HepG2 (cell line): ENCODE measurements around the gene ERF. TPM values are rescaled to one million over a fixed set of nuclear protein-coding genes. Genes with fewer than 3 reads are reported as not detected.

Experiments used
- ATAC-seq: fragments of 200-7000 bp; cut with Tn5 transposase; 3 replicates; pipeline ENCODE4 v1.9.1; 2020; ENCODE audit warnings: mild to moderate bottlenecking, moderate library complexity
- BruUV-seq: library from RNA; stranded (reverse); fragments of 400-500 nt; replicated peaks from 2 replicates; lab custom pipeline; 2021; lab: Mats Ljungman, UMichigan
- CTCF ChIA-PET: fragments of 300-600 bp; formaldehyde crosslinking; extraction: SDS; loops from one replicate; lab custom pipeline; 2021; ENCODE audit warnings: low total read pairs, inconsistent platforms, low intra/inter-chr PET ratio; lab: Yijun Ruan, JAX
- POLR2A ChIA-PET: fragments of 350-600 bp; sonication (Branson Sonifier 250); formaldehyde crosslinking; loops from one replicate; lab custom pipeline; 2020; ENCODE audit warnings: antibody characterized with exemption, inconsistent platforms; lab: Yijun Ruan, JAX
- DNase-seq: peaks from one replicate; pipeline ENCODE4 v3.0.0-alpha.2; 2015; ENCODE audit warnings: low spot score
- FAIRE-seq: peaks from 3 replicates; lab custom pipeline; 2011; peaks lifted over from hg19 to GRCh38; lab: Jason Lieb, UNC
- H2AFZ ChIP-seq: one replicate; pipeline ENCODE4 v1.6.1; 2011; ENCODE audit warnings: low read length, inconsistent platforms
- H3K27ac ChIP-seq: fragments of 300-600 bp; 3 replicates; pipeline ENCODE4 v1.8.0; 2011; ENCODE audit warnings: mixed run types, mild to moderate bottlenecking, mixed read lengths, low read length, inconsistent platforms; ENCODE audit not compliant: insufficient read depth; ENCODE audit errors: extremely low read length
- H3K27me3 ChIP-seq, 2 experiments: fragments of 200-600 bp in 1 of 2; 2 replicates in 1 of 2; 3 replicates in 1 of 2; pipeline versions ENCODE4 v1.6.0 to v1.8.0; 2011; ENCODE audit warnings: low read length in 2 of 2, mild to moderate bottlenecking in 2 of 2, moderate library complexity in 2 of 2, inconsistent platforms in 1 of 2; ENCODE audit not compliant: insufficient read depth in 2 of 2, control insufficient read depth in 1 of 2
- H3K36me3 ChIP-seq, 2 experiments: fragments of 200-600 bp in 1 of 2; replicated peaks in 1 of 2; 2 replicates in 1 of 2; 3 replicates in 1 of 2; pipeline versions ENCODE4 v1.5.1 to v1.8.0; 2011; ENCODE audit warnings: low read length in 2 of 2, inconsistent platforms in 1 of 2; ENCODE audit not compliant: insufficient read depth in 2 of 2, control insufficient read depth in 1 of 2
- H3K4me1 ChIP-seq: 2 replicates; pipeline ENCODE4 v1.5.1; 2012; ENCODE audit warnings: low read length, inconsistent platforms; ENCODE audit not compliant: insufficient read depth
- H3K4me2 ChIP-seq: 2 replicates; pipeline ENCODE4 v1.6.0; 2011; ENCODE audit warnings: low read depth, low read length, inconsistent platforms
- H3K4me3 ChIP-seq, 3 experiments: fragments of 200-600 bp in 1 of 3; sonication (generic), shearing (Covaris generic) in 1 of 3; replicated peaks in 1 of 3; 2 replicates each; pipeline ENCODE4 v1.5.1; 2011 to 2016; ENCODE audit warnings: low read length in 3 of 3, inconsistent platforms in 2 of 3, low read depth in 2 of 3, mild to moderate bottlenecking in 2 of 3, control low read depth in 1 of 3, mixed read lengths in 1 of 3; ENCODE audit not compliant: insufficient read depth in 1 of 3
- H3K79me2 ChIP-seq: one replicate; pipeline ENCODE4 v1.6.1; 2011; ENCODE audit warnings: low read length, inconsistent platforms; ENCODE audit not compliant: insufficient read depth
- H3K9ac ChIP-seq: 2 replicates; pipeline ENCODE4 v1.6.0; 2011; ENCODE audit warnings: mild to moderate bottlenecking, low read depth, low read length, inconsistent platforms; ENCODE audit not compliant: insufficient read depth
- H3K9me3 ChIP-seq: 2 replicates; pipeline ENCODE4 v1.5.1; 2012; ENCODE audit warnings: mild to moderate bottlenecking, low read length
- H4K20me1 ChIP-seq: 2 replicates; pipeline ENCODE4 v1.6.0; 2011; ENCODE audit warnings: inconsistent platforms, mild to moderate bottlenecking, low read length, moderate library complexity; ENCODE audit not compliant: insufficient read depth
- AGO1 ChIP-seq: fragments of 200-400 bp; formaldehyde crosslinking; IDR thresholded peaks from 2 replicates; pipeline ENCODE4 v1.6.1; 2017; ENCODE audit warnings: mild to moderate bottlenecking, low read depth, low read length, moderate library complexity; ENCODE audit not compliant: poor library complexity, severe bottlenecking
- AGO2 ChIP-seq: fragments of 200-400 bp; formaldehyde crosslinking; optimal IDR thresholded peaks from 2 replicates; pipeline ENCODE3; 2017; ENCODE audit warnings: mild to moderate bottlenecking, low read depth, low read length, moderate library complexity
- ARID2 ChIP-seq: sonication (generic); formaldehyde crosslinking; IDR thresholded peaks from 2 replicates; pipeline ENCODE4 v1.8.1; 2022; ENCODE audit warnings: mild to moderate bottlenecking, missing genetic modification reagents, borderline replicate concordance
- HNF4A ChIP-seq: sonication (generic); formaldehyde crosslinking; IDR thresholded peaks from 2 replicates; pipeline ENCODE4 v1.4.0; 2020; ENCODE audit warnings: missing genetic modification reagents
- POLR2G ChIP-seq: fragments of 200-400 bp; formaldehyde crosslinking; IDR thresholded peaks from 2 replicates; pipeline ENCODE4 v1.6.1; 2018; ENCODE audit warnings: mild to moderate bottlenecking, low read depth, low read length, moderate library complexity
- RXRA ChIP-seq: sonication (generic); formaldehyde crosslinking; IDR thresholded peaks from 2 replicates; pipeline ENCODE4 v1.5.1; 2020; ENCODE audit warnings: missing genetic modification reagents
- TOE1 ChIP-seq: sonication (generic); formaldehyde crosslinking; IDR thresholded peaks from 2 replicates; pipeline ENCODE4 v1.4.0; 2020; ENCODE audit warnings: mild to moderate bottlenecking, missing genetic modification reagents
- ZKSCAN1 ChIP-seq: fragments of 150-350 bp; IDR thresholded peaks from 2 replicates; pipeline ENCODE4 v1.6.1; 2014; ENCODE audit warnings: low read length
- WGBS: methylation state at CpG from one replicate; pipeline ENCODE4 v1.1.6; 2017; ENCODE audit warnings: low lambda C conversion rate; 5-methylcytosine and 5-hydroxymethylcytosine counted together
- in situ Hi-C: cut with HindIII; loops from 2 replicates; pipeline ENCODE4 v1.10.0; 2017; ENCODE audit warnings: low pct_unique_long_range_greater_than_20kb; ENCODE audit not compliant: extremely low pct_ligation_motif_present
- intact Hi-C: fragments of 100-400 bp; cut with micrococcal nuclease; formaldehyde crosslinking; loops from one replicate; pipeline ENCODE4 v1.10.0; 2022; ENCODE audit not compliant: unreplicated experiment
- polyA plus RNA-seq, 8 experiments: library from polyadenylated mRNA; depleted of rRNA in 3 of 8; stranded (reverse) in 7 of 8; unstranded in 1 of 8; fragments of >200 nt; fragmentation: Illumina TruSeq in 4 of 8; extraction: Trizol in 4 of 8; gene quantifications; 2 replicates each; pipeline versions ENCODE4 v1.2.1 to v1.2.3, GENCODE V29; 2011 to 2016; ENCODE audit warnings: low read depth in 4 of 8, missing spikeins in 1 of 8, mixed read lengths in 1 of 8; ENCODE audit not compliant: insufficient read depth in 1 of 8
- total RNA-seq, 5 experiments: library from RNA; depleted of rRNA; stranded (reverse); fragments of >200 nt; fragmentation: Illumina TruSeq; extraction: Trizol; gene quantifications; 2 replicates each; pipeline ENCODE4 v1.2.3, GENCODE V29; 2016; ENCODE audit warnings: low read depth in 1 of 5

The ERF gene
- total and polyA plus RNA-seq, 2 of the 13 experiments (the other 11 are each of a cell fraction or from before 2014, with no cell fraction given), result 67.1 to 69.9 TPM

GRCh38 chr19:42234364-42234763, 20.6 kb downstream of the ERF start:
- no peak overlapping the region for H3K4me2 ChIP-seq
- peaks cover 24 to 67% of the 10 kb centered on the region in 2 experiments; a peak in 4 of 5 replicates for H3K36me3 ChIP-seq
- H3K79me2 ChIP-seq, result no peaks in the 10 kb centered on the region
- no peak overlapping the region for H2AFZ ChIP-seq
- no TSS peak for BruUV-seq
- H4K20me1 ChIP-seq, result no peaks in the 10 kb centered on the region
- DNase-seq, result no peak
- no peak overlapping the region for H3K9ac ChIP-seq
- peaks cover 24% of the 10 kb centered on the region for H3K4me1 ChIP-seq
- FAIRE-seq, result no peak
- no peaks in the 10 kb centered on the region for H3K9me3 ChIP-seq
- in situ Hi-C loops, result no loop called here
- CTCF ChIA-PET, result no interaction called here
- POLR2A ChIA-PET, result interaction anchor here (1.7 to 4.0 kb wide), 2 partner anchors 9 to 14 kb away, joined by 7 to 21 read pairs; partner anchors contain the start of genes GSK3A and ZNF526
- intact Hi-C loops, result no loop called here
- no peaks in the 10 kb centered on the region for H3K27me3 ChIP-seq
- no peak for ATAC-seq
- TF ChIP-seq AGO2, result peak; percentile 51
- TF ChIP-seq AGO1, result peak; percentile 40
- no peak for TF ChIP-seq ARID2
- no peak overlapping the region for H3K4me3 ChIP-seq
- no peak overlapping the region for H3K27ac ChIP-seq
- no CpG with 5 or more reads among the region's 11 CpGs for WGBS

GRCh38 chr19:42233678-42234292, 21.1 kb downstream of the ERF start:
- DNase-seq (no peak), FAIRE-seq (no peak), ATAC-seq (peak; percentile 28)
- CTCF ChIA-PET, result no interaction called here
- WGBS, result 60% methylated on average over 5 of the region's 6 CpGs
- H4K20me1 ChIP-seq, result no peaks in the 10 kb centered on the region
- peaks cover 24 to 67% of the 10 kb centered on the region in 2 experiments; a peak in 4 of 5 replicates for H3K36me3 ChIP-seq
- BruUV-seq, result no TSS peak
- intact Hi-C loops (no loop called here), in situ Hi-C loops (no loop called here)
- POLR2A ChIA-PET, result interaction anchor here (1.0 to 4.0 kb wide), 3 partner anchors 9 to 69 kb away, joined by 3 to 21 read pairs (median 4); partner anchors contain the start of genes DEDD2, GSK3A and PAFAH1B3
- peaks cover 30% of the 10 kb centered on the region for H3K4me1 ChIP-seq
- no peaks in the 10 kb centered on the region for H3K9me3 ChIP-seq
- H3K4me3 ChIP-seq, result no peak overlapping the region
- H3K4me2 ChIP-seq, result no peak overlapping the region
- H3K9ac ChIP-seq, result peak overlapping the region; percentile 14; the same call in 1 of the 2 replicates
- H3K27me3 ChIP-seq, result no peaks in the 10 kb centered on the region
- no peaks in the 10 kb centered on the region for H3K79me2 ChIP-seq
- peak overlapping the region; percentile 35 for H3K27ac ChIP-seq
- TF ChIP-seq HNF4A (CRISPR knock-in tag) (peak; percentile 49; the same call in 1 of the 2 replicates), TOE1 (no peak), RXRA (peak; percentile 22; the same call in 1 of the 2 replicates), POLR2G (peak; percentile 46), ZKSCAN1 (no peak)
- TF ChIP-seq, all 625 proteins: peak for 3
- H2AFZ ChIP-seq, result no peak overlapping the region
